CD4-positive, alpha-beta T cell treated with Interleukin-6 at 100 ng/mL for 8 hours (primary cell): ENCODE data around the gene IL4I1.

Source experiments
- DNase-seq: peaks from one replicate; pipeline ENCODE4 v3.0.0-alpha.2; 2020; ENCODE audit warnings: mixed read lengths, low spot score

Gene IL4I1

GRCh38 chr19:49863935-49864320, 32.8 kb downstream of the IL4I1 start:
- no peak for DNase-seq

GRCh38 chr19:49863254-49863934, 33.3 kb downstream of the IL4I1 start:
- DNase-seq: no peak

- DNase-seq: no peak
These were observed 34.1 kb downstream of the IL4I1 start for GRCh38 chr19:49862391-49863253.

- no peak for DNase-seq
These were observed 34.9 kb downstream of the IL4I1 start for GRCh38 chr19:49861541-49862378.

- DNase-seq: no peak
These were observed 35.6 kb downstream of the IL4I1 start for GRCh38 chr19:49861107-49861506.

GRCh38 chr19:49860336-49861102, 36.2 kb downstream of the IL4I1 start:
- no peak for DNase-seq

- no peak for DNase-seq
These were observed 36.9 kb downstream of the IL4I1 start for GRCh38 chr19:49859682-49860335.

GRCh38 chr19:49858088-49858985, 38.4 kb downstream of the IL4I1 start:
- DNase-seq: no peak

- DNase-seq: no peak
These were observed 38.9 kb downstream of the IL4I1 start for GRCh38 chr19:49857838-49858087.

GRCh38 chr19:49857061-49857837, 39.4 kb downstream of the IL4I1 start:
- DNase-seq: no peak

GRCh38 chr19:49856574-49857021, 40.1 kb downstream of the IL4I1 start:
- no peak for DNase-seq

GRCh38 chr19:49855676-49856573, 40.8 kb downstream of the IL4I1 start:
- DNase-seq: no peak

- DNase-seq: no peak
These were observed 41.4 kb downstream of the IL4I1 start for GRCh38 chr19:49855277-49855675.

- no peak for DNase-seq
These were observed 42.1 kb downstream of the IL4I1 start for GRCh38 chr19:49854378-49855263.

GRCh38 chr19:49853852-49854377, 42.8 kb downstream of the IL4I1 start:
- no peak for DNase-seq

GRCh38 chr19:49852631-49853126, 44.0 kb downstream of the IL4I1 start:
- no peak for DNase-seq
